Measurements from ENCODE around the gene RAPH1.

RAPH1 gene

DNA sequence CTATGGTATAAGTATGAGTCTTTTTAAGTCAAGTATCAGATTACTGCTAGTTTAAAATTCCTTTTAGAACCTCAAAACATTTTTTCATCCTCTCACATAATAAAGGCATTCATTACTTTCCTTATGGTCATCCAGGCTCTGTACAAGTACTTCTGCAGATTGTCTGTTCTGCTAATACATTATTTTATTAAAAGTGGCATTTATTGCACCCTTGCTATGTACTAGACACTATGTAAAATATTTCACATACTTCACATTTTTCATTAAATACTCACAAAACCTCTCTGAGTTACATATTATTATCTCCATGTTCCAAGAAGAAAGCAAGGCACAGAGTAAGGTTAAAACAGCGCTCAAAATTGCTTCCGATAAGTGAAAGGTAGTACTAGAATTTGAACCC, 84.1 kb downstream of the RAPH1 start:
- H3K4me3 ChIP-seq (ENCODE audit: low read depth, low read length), result no peak overlapping the region
- TF ChIP-seq, protein P1, sequence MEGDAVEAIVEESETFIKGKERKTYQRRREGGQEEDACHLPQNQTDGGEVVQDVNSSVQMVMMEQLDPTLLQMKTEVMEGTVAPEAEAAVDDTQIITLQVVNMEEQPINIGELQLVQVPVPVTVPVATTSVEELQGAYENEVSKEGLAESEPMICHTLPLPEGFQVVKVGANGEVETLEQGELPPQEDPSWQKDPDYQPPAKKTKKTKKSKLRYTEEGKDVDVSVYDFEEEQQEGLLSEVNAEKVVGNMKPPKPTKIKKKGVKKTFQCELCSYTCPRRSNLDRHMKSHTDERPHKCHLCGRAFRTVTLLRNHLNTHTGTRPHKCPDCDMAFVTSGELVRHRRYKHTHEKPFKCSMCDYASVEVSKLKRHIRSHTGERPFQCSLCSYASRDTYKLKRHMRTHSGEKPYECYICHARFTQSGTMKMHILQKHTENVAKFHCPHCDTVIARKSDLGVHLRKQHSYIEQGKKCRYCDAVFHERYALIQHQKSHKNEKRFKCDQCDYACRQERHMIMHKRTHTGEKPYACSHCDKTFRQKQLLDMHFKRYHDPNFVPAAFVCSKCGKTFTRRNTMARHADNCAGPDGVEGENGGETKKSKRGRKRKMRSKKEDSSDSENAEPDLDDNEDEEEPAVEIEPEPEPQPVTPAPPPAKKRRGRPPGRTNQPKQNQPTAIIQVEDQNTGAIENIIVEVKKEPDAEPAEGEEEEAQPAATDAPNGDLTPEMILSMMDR (IDR thresholded peaks at IDR 0.05; ENCODE audit: insufficient read depth, low read depth, low read length, missing control alignments), result no peak
- no peak for DNase-seq (ENCODE audit: low read depth)

DNA sequence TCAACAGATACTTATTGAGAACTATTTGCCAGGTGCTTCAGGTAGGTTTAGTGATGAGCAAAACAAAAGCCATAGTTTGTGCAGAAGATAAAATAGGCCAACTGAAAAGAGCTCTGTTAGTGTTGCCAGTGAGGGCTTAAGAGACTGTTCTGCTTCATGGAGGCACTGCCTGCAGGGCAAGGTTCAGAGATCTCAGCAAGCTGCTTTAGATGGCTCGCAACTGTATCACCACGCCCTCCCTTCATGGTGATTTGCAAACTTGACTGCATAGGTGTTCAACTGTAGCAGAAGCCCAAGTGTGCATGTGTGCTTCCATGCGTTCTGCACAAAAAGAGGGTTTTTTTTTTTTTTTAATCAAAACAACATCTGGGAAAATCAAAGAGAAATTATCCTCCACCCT, 84.5 kb downstream of the RAPH1 start:
- DNase-seq (ENCODE audit: low read depth), result no peak
- no peak overlapping the region for H3K4me3 ChIP-seq (ENCODE audit: low read depth, low read length)
- TF ChIP-seq, protein P1 (IDR thresholded peaks at IDR 0.05; ENCODE audit: insufficient read depth, low read depth, low read length, missing control alignments), result no peak

DNA sequence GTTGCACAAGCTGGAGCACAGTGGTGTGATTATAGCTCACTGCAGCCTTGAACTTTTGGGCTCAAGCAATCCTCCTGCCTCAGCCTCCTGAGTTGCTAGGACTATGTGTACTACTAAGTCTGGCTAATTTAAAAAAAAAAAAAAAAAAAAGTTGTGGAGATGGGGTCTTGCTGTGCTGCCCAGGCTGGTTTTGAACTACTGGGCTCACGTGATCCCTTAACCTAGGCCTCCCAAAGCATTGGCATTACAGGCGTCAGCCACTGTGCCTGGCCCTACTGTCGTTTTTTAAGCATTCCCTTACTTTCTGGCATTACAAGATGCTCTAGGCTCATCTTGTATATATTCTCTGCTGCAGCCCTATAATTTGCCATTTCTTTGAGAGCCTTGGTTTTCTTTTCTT, 88.3 kb downstream of the RAPH1 start:
- TF ChIP-seq, protein P1 (IDR thresholded peaks at IDR 0.05; ENCODE audit: insufficient read depth, low read depth, low read length, missing control alignments), result no peak

DNA sequence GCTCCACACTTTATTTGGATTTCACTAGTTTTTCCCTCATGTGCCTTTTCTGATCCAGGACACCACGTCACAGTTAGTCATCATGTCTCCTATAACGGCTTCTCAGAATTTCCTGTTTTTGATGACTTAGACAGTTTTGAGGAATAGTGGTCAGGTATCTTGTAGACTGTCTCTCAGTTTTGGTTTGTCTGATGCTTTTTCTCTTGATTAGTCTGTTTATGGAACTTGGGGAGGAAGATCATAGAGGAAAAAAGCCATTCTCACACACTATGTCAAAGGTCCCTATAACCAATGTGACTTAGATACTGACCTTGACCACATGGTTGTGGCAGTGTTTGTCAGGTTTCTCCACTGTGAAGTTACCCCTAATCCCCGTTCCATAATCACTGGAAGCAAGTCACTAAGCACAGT, 89.0 kb downstream of the RAPH1 start:
- TF ChIP-seq, protein P1 (IDR thresholded peaks at IDR 0.05; ENCODE audit: insufficient read depth, low read depth, low read length, missing control alignments), result no peak
- no peak for DNase-seq (ENCODE audit: low read depth)
- H3K4me3 ChIP-seq (ENCODE audit: low read depth, low read length), result no peak overlapping the region

More for the DNA sequence above, 88.3 kb downstream of the RAPH1 start:
- no peak for DNase-seq (ENCODE audit: low read depth)
- no peak overlapping the region for H3K4me3 ChIP-seq (ENCODE audit: low read depth, low read length)

DNA sequence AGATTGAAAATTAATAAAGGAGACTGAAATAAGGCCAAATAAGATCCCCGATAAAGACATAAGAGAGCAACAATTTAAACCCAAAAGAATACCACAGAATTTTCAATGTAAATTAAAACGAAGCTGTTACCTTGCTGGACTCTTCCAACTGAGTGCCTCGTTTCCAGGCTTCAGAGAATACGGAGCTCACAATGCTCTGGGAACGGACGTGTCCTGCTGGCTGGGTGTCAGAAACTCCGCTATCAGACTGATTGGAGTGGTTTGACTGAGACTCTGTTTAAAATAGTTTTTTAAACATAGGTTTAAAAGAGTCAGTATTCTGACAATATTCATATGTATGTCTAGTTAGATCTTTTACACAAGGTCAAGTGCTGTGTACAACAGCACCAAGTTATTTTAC, 90.4 kb downstream of the RAPH1 start:
- TF ChIP-seq, protein P1 (IDR thresholded peaks at IDR 0.05; ENCODE audit: insufficient read depth, low read depth, low read length, missing control alignments), result no peak
- DNase-seq (ENCODE audit: low read depth), result no peak
- no peak overlapping the region for H3K4me3 ChIP-seq (ENCODE audit: low read depth, low read length)

DNA sequence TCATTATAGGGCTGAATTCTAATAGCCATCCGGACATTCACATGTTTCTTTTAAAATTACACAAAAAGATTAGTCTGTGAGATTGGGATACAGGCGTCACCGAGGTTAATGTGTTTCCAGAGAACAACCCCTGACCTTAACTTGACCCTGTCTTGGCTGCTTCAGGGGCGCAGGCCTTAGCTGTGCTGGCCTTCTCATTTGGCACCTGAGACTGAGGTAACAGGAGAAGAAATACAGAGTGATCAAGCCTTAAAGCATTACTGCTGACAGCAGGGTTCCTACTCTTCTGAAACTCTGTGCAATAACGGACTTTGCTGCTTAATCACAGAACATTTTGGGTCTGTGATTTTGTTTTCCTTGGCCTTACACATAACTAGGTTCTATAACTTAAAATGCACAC, 92.6 kb downstream of the RAPH1 start:
- no peak for DNase-seq (ENCODE audit: low read depth)
- no peak overlapping the region for H3K4me3 ChIP-seq (ENCODE audit: low read depth, low read length)
- TF ChIP-seq, protein P1 (IDR thresholded peaks at IDR 0.05; ENCODE audit: insufficient read depth, low read depth, low read length, missing control alignments), result no peak

DNA sequence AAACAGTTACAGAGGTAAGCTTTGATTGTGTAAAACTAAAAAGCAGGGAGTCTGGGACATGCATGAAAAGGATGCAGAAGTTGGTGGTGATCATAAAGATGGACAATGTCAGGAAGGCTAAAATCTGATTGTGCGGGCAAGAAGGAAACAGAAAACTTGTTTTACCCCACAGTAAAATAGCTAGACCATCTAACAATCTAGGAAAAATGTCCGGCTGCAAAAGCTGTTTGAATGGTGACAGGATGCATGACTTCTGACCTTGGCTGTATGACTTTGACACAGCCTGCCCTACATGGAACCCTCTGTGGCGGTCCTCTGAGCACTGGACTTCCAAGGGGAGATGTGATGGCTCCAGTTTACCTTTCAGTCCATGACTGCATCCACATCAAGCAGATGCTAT, 93.6 kb downstream of the RAPH1 start:
- TF ChIP-seq, protein P1 (IDR thresholded peaks at IDR 0.05; ENCODE audit: insufficient read depth, low read depth, low read length, missing control alignments), result no peak
- no peak for DNase-seq (ENCODE audit: low read depth)
- H3K4me3 ChIP-seq (ENCODE audit: low read depth, low read length), result no peak overlapping the region

All from GM12865 (cell line).